GM12878 (cell line): ENCODE measurements around the gene GFI1. TPM values are rescaled to one million over a fixed set of nuclear protein-coding genes. Genes with fewer than 3 reads are reported as not detected.

Experiments used
- ATF7 ChIP-seq: fragments of 450-650 bp; IDR thresholded peaks from 2 replicates; pipeline ENCODE4 v1.6.1; 2016; ENCODE audit warnings: low read depth, mild to moderate bottlenecking
- BCL11A ChIP-seq: IDR thresholded peaks from 2 replicates; pipeline ENCODE4 v1.6.1; 2011; ENCODE audit warnings: low read depth, low read length
- BHLHE40 ChIP-seq, 2 experiments: fragments of 450-650 bp in 1 of 2; IDR thresholded peaks; 2 replicates each; pipeline ENCODE4 v1.6.1; 2011 to 2017; ENCODE audit warnings: low read depth in 2 of 2, borderline replicate concordance in 1 of 2, improper control_type of control experiment in 1 of 2, low read length in 1 of 2, mild to moderate bottlenecking in 1 of 2
- CHD2 ChIP-seq: IDR thresholded peaks from 2 replicates; pipeline ENCODE4 v1.6.1; 2011; ENCODE audit warnings: low read depth, low read length, improper control_type of control experiment, borderline replicate concordance
- CREB1 ChIP-seq: IDR thresholded peaks from 2 replicates; pipeline ENCODE4 v1.6.1; 2012; ENCODE audit warnings: low read depth, mild to moderate bottlenecking, inconsistent platforms
- EED ChIP-seq: sonication (generic); IDR thresholded peaks from 2 replicates; pipeline ENCODE4 v1.6.1; 2016; ENCODE audit warnings: antibody characterized with exemption, low read depth
- ELK1 ChIP-seq: IDR thresholded peaks from 2 replicates; pipeline ENCODE4 v1.6.1; 2012; ENCODE audit warnings: low read depth, low read length, improper control_type of control experiment
- EZH2 ChIP-seq: IDR thresholded peaks from 2 replicates; pipeline ENCODE4 v1.6.1; 2012; ENCODE audit warnings: low read depth, mild to moderate bottlenecking, control low read depth, inconsistent platforms, low read length, borderline replicate concordance; ENCODE audit not compliant: control insufficient read depth
- FOXM1 ChIP-seq: IDR thresholded peaks from 2 replicates; pipeline ENCODE4 v1.6.1; 2012; ENCODE audit warnings: low read depth, mild to moderate bottlenecking, inconsistent platforms, low read length, moderate library complexity
- GABPA ChIP-seq: IDR thresholded peaks from 2 replicates; pipeline ENCODE4 v1.6.1; 2014; ENCODE audit warnings: antibody characterized with exemption, low read depth, mild to moderate bottlenecking, inconsistent platforms
- HDAC2 ChIP-seq: fragments of 200-600 bp; sonication (generic); IDR thresholded peaks from 2 replicates; pipeline ENCODE4 v1.6.1; 2017
- HDAC6 ChIP-seq: fragments of 200-600 bp; sonication (generic); IDR thresholded peaks from one replicate; pipeline ENCODE4 v1.8.0; 2017; ENCODE audit warnings: antibody characterized with exemption; ENCODE audit not compliant: unreplicated experiment
- HDGF ChIP-seq: fragments of 450-650 bp; IDR thresholded peaks from 2 replicates; pipeline ENCODE4 v1.6.1; 2016; ENCODE audit warnings: antibody characterized with exemption
- KDM1A ChIP-seq: fragments of 200-600 bp; sonication (generic); IDR thresholded peaks from 2 replicates; pipeline ENCODE4 v1.6.1; 2016; ENCODE audit warnings: borderline replicate concordance
- MEF2B ChIP-seq: fragments of 450-650 bp; IDR thresholded peaks from 2 replicates; pipeline ENCODE4 v1.6.1; 2018; ENCODE audit warnings: mild to moderate bottlenecking, moderate library complexity; ENCODE audit not compliant: partially characterized antibody, poor library complexity, severe bottlenecking
- NBN ChIP-seq: fragments of 450-650 bp; IDR thresholded peaks from 2 replicates; pipeline ENCODE4 v1.6.1; 2016
- NFIC ChIP-seq: IDR thresholded peaks from 2 replicates; pipeline ENCODE4 v1.6.1; 2012; ENCODE audit warnings: low read depth, mild to moderate bottlenecking, inconsistent platforms, low read length, moderate library complexity
- PML ChIP-seq: IDR thresholded peaks from 2 replicates; pipeline ENCODE4 v1.6.1; 2012; ENCODE audit warnings: low read length, inconsistent platforms
- SKIL ChIP-seq: fragments of 450-650 bp; IDR thresholded peaks from 2 replicates; pipeline ENCODE4 v1.6.1; 2017; ENCODE audit warnings: mild to moderate bottlenecking, low read depth, inconsistent platforms; ENCODE audit not compliant: poor library complexity, severe bottlenecking
- SMARCA5 ChIP-seq: fragments of 450-650 bp; IDR thresholded peaks from 2 replicates; pipeline ENCODE4 v1.6.1; 2017; ENCODE audit warnings: mild to moderate bottlenecking
- SP1 ChIP-seq: IDR thresholded peaks from one replicate; pipeline ENCODE4 v1.6.1; 2011; ENCODE audit warnings: low read depth, low read length
- TARDBP ChIP-seq: IDR thresholded peaks from 2 replicates; pipeline ENCODE4 v1.6.1; 2016; ENCODE audit warnings: borderline replicate concordance
- TCF7 ChIP-seq: IDR thresholded peaks from 2 replicates; pipeline ENCODE4 v1.6.1; 2014; ENCODE audit warnings: antibody characterized with exemption, borderline replicate concordance
- YBX1 ChIP-seq: fragments of 450-650 bp; IDR thresholded peaks from 2 replicates; pipeline ENCODE4 v1.6.1; 2016; ENCODE audit warnings: antibody characterized with exemption
- ZNF592 ChIP-seq: fragments of 450-650 bp; IDR thresholded peaks from 2 replicates; pipeline ENCODE4 v1.6.1; 2017; ENCODE audit warnings: mild to moderate bottlenecking, moderate library complexity
- polyA plus RNA-seq, 11 experiments: library from polyadenylated mRNA; depleted of rRNA in 4 of 11; unstranded in 6 of 11; stranded (reverse) in 5 of 11; fragments of >200 nt; fragmentation: Nextera tagmentation in 4 of 11; fragmentation: Illumina TruSeq in 1 of 11; extraction: Ambion mirVana in 4 of 11; extraction: Trizol in 1 of 11; gene quantifications; 1 replicate in 1 of 11; 2 replicates in 10 of 11; pipeline versions ENCODE4 v1.2.1 to v1.2.3, GENCODE V29; 2011 to 2016; ENCODE audit warnings: inconsistent platforms in 2 of 11, missing spikeins in 2 of 11, low read depth in 1 of 11
- total RNA-seq, 4 experiments: library from RNA; depleted of rRNA in 3 of 4; stranded (reverse); fragments of >200 nt in 3 of 4; fragmentation: Illumina TruSeq in 1 of 4; extraction: Trizol in 1 of 4; gene quantifications; 2 replicates each; pipeline versions ENCODE4 v1.2.1 to v1.2.3, GENCODE V29; 2013 to 2021

Gene GFI1
- total and polyA plus RNA-seq, 10 of the 15 experiments (the other 5 are each of a cell fraction or from before 2014, with no cell fraction given) = 1.8 to 18.3 (median 7.4) TPM

- TF ChIP-seq TARDBP (no peak), EED (peak; percentile 10), HDAC2 (no peak), HDGF (no peak), KDM1A (no peak), YBX1 (no peak), ZNF592 (no peak), BCL11A (no peak), FOXM1 (no peak), NBN (no peak), EZH2 (no peak), SMARCA5 (no peak), CREB1 (0 out of 2 replicates have a peak, but pooled peaks have one; percentile 2), HDAC6 (no peak), TCF7 (no peak), CHD2 (no peak), SKIL (no peak), PML (no peak), SP1 (no peak), ATF7 (no peak), MEF2B (peak; percentile 85), GABPA (no peak), BHLHE40 (IDR thresholded peaks at IDR 0.05; ENCODE audit: borderline replicate concordance in 1 of 2, low read depth in 2 of 2, low read length in 1 of 2) (peak in 1 of 2 experiments; percentile 10; a peak in 1 of 4 replicates), ELK1 (no peak), NFIC (no peak)
Observed at GRCh38 chr1:92483610-92484471, 2.9 kb downstream of the GFI1 start (continued).
